Smooth muscle cell (in vitro differentiated cells): ENCODE data around the gene SYNPR. TPM values are rescaled to one million over a fixed set of nuclear protein-coding genes. Genes with fewer than 3 reads are reported as not detected.

ENCODE experiments used
- DNase-seq: peaks from one replicate; lab custom pipeline; 2025; ENCODE audit not compliant: unreplicated experiment; lab: John Stamatoyannopoulos, UW
- H2AFZ ChIP-seq: fragments of 200-600 bp; sonication (generic); 2 replicates; pipeline ENCODE4 v1.6.0; 2016; ENCODE audit warnings: antibody characterized with exemption, low read depth, mild to moderate bottlenecking
- H3F3A ChIP-seq: fragments of 200-600 bp; sonication (generic); 2 replicates; pipeline ENCODE4 v1.6.0; 2017; ENCODE audit warnings: antibody characterized with exemption, low read depth
- H3K27ac ChIP-seq: fragments of 200-600 bp; sonication (generic); 2 replicates; pipeline ENCODE4 v1.5.1; 2016; ENCODE audit warnings: low read depth, mild to moderate bottlenecking
- H3K27me3 ChIP-seq: fragments of 200-600 bp; sonication (generic); 2 replicates; pipeline ENCODE4 v1.6.1; 2016; ENCODE audit warnings: low read depth, mild to moderate bottlenecking
- H3K36me3 ChIP-seq: fragments of 200-600 bp; sonication (generic); 2 replicates; pipeline ENCODE4 v1.5.1; 2016; ENCODE audit warnings: low read depth
- H3K4me1 ChIP-seq: fragments of 200-600 bp; sonication (generic); 2 replicates; pipeline ENCODE4 v1.5.1; 2016; ENCODE audit warnings: low read depth
- H3K4me2 ChIP-seq: fragments of 200-600 bp; sonication (generic); 2 replicates; pipeline ENCODE4 v1.6.0; 2016; ENCODE audit warnings: mild to moderate bottlenecking
- H3K4me3 ChIP-seq: fragments of 200-600 bp; sonication (generic); 2 replicates; pipeline ENCODE4 v1.5.1; 2016; ENCODE audit warnings: mild to moderate bottlenecking
- H3K79me2 ChIP-seq: fragments of 200-600 bp; sonication (generic); 2 replicates; pipeline ENCODE4 v1.6.0; 2016; ENCODE audit warnings: low read depth, mild to moderate bottlenecking
- H3K9ac ChIP-seq: fragments of 200-600 bp; sonication (generic); 2 replicates; pipeline ENCODE4 v1.6.0; 2016; ENCODE audit warnings: low read depth
- H3K9me3 ChIP-seq: fragments of 200-600 bp; sonication (generic); replicated peaks from 2 replicates; pipeline ENCODE4 v1.5.1; 2016; ENCODE audit warnings: low read depth
- H4K20me1 ChIP-seq: fragments of 200-600 bp; sonication (generic); 2 replicates; pipeline ENCODE4 v1.6.0; 2016; ENCODE audit warnings: low read depth
- CTCF ChIP-seq: fragments of 200-600 bp; sonication (generic); IDR thresholded peaks from 2 replicates; pipeline ENCODE4 v1.5.1; 2017; ENCODE audit warnings: borderline replicate concordance, mild to moderate bottlenecking, antibody characterized with exemption; ENCODE audit not compliant: insufficient read depth, poor library complexity, severe bottlenecking
- WGBS: methylation state at CpG from one replicate; pipeline ENCODE4 v1.1.7; 2016; ENCODE audit warnings: low lambda C conversion rate; 5-methylcytosine and 5-hydroxymethylcytosine counted together
- polyA plus RNA-seq: library from polyadenylated mRNA; unstranded; fragments of >200 nt; fragmentation: Nextera tagmentation; extraction: Ambion mirVana; gene quantifications from 2 replicates; pipeline ENCODE4 v1.2.1, GENCODE V29; 2016
- total RNA-seq: library from RNA; depleted of rRNA; stranded (reverse); fragments of >200 nt; gene quantifications from 2 replicates; pipeline ENCODE4 v1.2.3, GENCODE V29; 2014

The SYNPR gene
- total and polyA plus RNA-seq, 2 experiments from 2014 or later, result not detected

DNA sequence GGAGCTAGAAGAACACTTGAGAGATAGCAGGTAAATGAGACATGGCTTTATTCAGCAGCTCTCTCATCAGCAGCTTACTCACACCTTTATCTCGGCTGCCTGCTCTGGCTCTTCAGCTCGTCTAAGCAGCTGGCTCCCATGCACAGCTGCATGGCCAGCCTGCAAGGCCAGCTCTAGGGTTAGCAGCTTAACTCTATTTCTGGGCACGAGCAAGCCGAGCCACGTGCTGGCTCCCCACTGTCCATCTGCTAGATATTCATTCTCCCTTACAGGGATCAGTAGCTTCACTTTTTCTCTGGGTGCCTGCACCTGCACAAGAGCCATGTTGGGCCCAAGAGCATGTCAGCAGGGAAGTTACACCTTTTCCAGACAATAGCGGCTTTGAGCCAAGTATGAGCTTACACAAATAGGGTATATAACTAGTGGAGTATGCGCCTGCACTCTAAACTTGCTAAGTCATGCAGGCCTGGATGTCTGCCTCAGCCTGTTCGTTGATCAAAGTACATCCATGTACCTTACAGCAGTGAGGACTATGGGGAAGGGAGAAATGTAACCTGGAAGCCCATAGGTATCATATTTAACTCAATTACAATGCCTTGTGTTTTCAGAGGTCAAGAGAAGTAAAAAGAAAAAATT lies 199.5 kb downstream of the SYNPR start:
- Histone ChIP-seq H3F3A (no peaks in the 10 kb centered on the region), H3K4me2 (no peak overlapping the region), H3K27ac (no peak overlapping the region), H3K27me3 (peaks cover 31% of the 10 kb centered on the region), H2AFZ (no peak overlapping the region), H3K79me2 (no peaks in the 10 kb centered on the region), H3K9ac (no peak overlapping the region), H3K9me3 (no peaks in the 10 kb centered on the region), H3K4me3 (no peak overlapping the region), H3K4me1 (no peaks in the 10 kb centered on the region), H3K36me3 (no peaks in the 10 kb centered on the region), H4K20me1 (no peaks in the 10 kb centered on the region)
- no peak for DNase-seq
- no peak for TF ChIP-seq CTCF
- 85% methylated on average over 8 of the region's 8 CpGs for WGBS

- Histone ChIP-seq H3K27me3 (peaks cover 23% of the 10 kb centered on the region), H3K79me2 (no peaks in the 10 kb centered on the region), H3K9me3 (no peaks in the 10 kb centered on the region), H3K36me3 (no peaks in the 10 kb centered on the region), H2AFZ (no peak overlapping the region), H3K27ac (no peak overlapping the region), H3F3A (no peaks in the 10 kb centered on the region), H3K4me3 (no peak overlapping the region), H4K20me1 (no peaks in the 10 kb centered on the region), H3K4me2 (no peak overlapping the region), H3K4me1 (no peaks in the 10 kb centered on the region), H3K9ac (no peak overlapping the region)
- no peak for TF ChIP-seq CTCF
- DNase-seq, result no peak
- WGBS, result 87% methylated on average over 6 of the region's 6 CpGs
These were observed 201.0 kb downstream of the SYNPR start for GRCh38 chr3:63478990-63479660.

- TF ChIP-seq CTCF, result no peak
- Histone ChIP-seq H3K9me3 (no peaks in the 10 kb centered on the region), H3K36me3 (no peaks in the 10 kb centered on the region), H3K27me3 (peaks cover 23% of the 10 kb centered on the region), H3F3A (no peaks in the 10 kb centered on the region), H4K20me1 (no peaks in the 10 kb centered on the region), H3K4me2 (no peak overlapping the region), H3K79me2 (no peaks in the 10 kb centered on the region), H2AFZ (no peak overlapping the region), H3K4me3 (no peak overlapping the region), H3K27ac (no peak overlapping the region), H3K4me1 (no peaks in the 10 kb centered on the region), H3K9ac (no peak overlapping the region)
- WGBS, result 91% methylated on average over 2 of the region's 2 CpGs
- no peak for DNase-seq
These were observed 201.5 kb downstream of the SYNPR start for GRCh38 chr3:63479661-63480035.

GRCh38 chr3:63481627-63482026 lies 203.5 kb downstream of the SYNPR start:
- WGBS, result 91% methylated on average over 6 of the region's 6 CpGs
- Histone ChIP-seq H3K9me3 (no peaks in the 10 kb centered on the region), H3K4me1 (no peaks in the 10 kb centered on the region), H4K20me1 (no peaks in the 10 kb centered on the region), H3K27me3 (peaks cover 7% of the 10 kb centered on the region), H3K36me3 (no peaks in the 10 kb centered on the region), H2AFZ (no peak overlapping the region), H3K79me2 (no peaks in the 10 kb centered on the region), H3K9ac (no peak overlapping the region), H3K27ac (no peak overlapping the region), H3F3A (no peaks in the 10 kb centered on the region), H3K4me2 (no peak overlapping the region), H3K4me3 (no peak overlapping the region)
- no peak for TF ChIP-seq CTCF
- no peak for DNase-seq
